GM12891 (cell line): ENCODE results near the gene LIPI.
"Not testable (repeated sequence)": the region's sequence is repeated elsewhere in the genome, so short reads cannot be mapped to it uniquely, and the experiment has no call there.

ENCODE experiments used
- DNase-seq: peaks from one replicate; pipeline ENCODE4 v3.0.0; 2011; ENCODE audit warnings: low spot score; ENCODE audit not compliant: insufficient read length
- FAIRE-seq: peaks from 2 replicates; lab custom pipeline; 2011; peaks lifted over from hg19 to GRCh38; lab: Jason Lieb, UNC
- PAX5 ChIP-seq: IDR thresholded peaks from 2 replicates; pipeline ENCODE4 v1.6.1; 2011; ENCODE audit warnings: low read length, moderate library complexity, mild to moderate bottlenecking; ENCODE audit not compliant: insufficient read depth, severe bottlenecking
- POLR2A ChIP-seq: IDR thresholded peaks from 2 replicates; pipeline ENCODE4 v1.6.1; 2011; ENCODE audit warnings: low read depth, low read length, control low read depth
- POLR2AphosphoS5 ChIP-seq: IDR thresholded peaks from 2 replicates; pipeline ENCODE4 v1.6.1; 2011; ENCODE audit warnings: low read depth, low read length, control low read depth
- POU2F2 ChIP-seq: IDR thresholded peaks from 2 replicates; pipeline ENCODE4 v1.6.1; 2011; ENCODE audit warnings: low read depth, mild to moderate bottlenecking, control low read depth, low read length, moderate library complexity
- SPI1 ChIP-seq: IDR thresholded peaks from 2 replicates; pipeline ENCODE4 v1.6.1; 2011; ENCODE audit warnings: low read depth, low read length, control low read depth
- TAF1 ChIP-seq: IDR thresholded peaks from 2 replicates; pipeline ENCODE4 v1.6.1; 2011; ENCODE audit warnings: low read depth, low read length, control low read depth

The LIPI gene

DNA sequence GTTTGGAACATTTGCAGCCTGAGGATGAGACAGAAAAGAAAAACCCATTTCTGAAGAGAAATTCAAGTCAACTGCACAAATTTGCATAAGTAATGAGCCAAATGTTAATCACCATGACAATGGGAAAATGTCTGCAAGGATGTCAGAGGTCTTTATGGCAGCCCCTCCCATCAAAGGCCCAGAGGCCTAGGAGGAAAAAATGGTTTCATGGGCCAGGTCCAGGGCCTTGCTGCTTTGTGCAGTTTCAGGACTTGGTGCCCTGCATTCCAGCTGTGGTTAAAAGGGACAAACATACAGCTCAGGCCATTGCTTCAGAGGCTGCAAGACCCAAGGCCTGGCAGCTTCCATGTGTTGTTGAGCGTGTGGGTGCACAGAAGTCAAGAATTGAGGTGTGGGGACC, 18.6 kb upstream of the LIPI start:
- no peak for DNase-seq
- TF ChIP-seq POLR2A (no peak), TAF1 (no peak), PAX5 (no peak), SPI1 (no peak), POLR2AphosphoS5 (no peak), POU2F2 (no peak)
- no peak for FAIRE-seq

DNA sequence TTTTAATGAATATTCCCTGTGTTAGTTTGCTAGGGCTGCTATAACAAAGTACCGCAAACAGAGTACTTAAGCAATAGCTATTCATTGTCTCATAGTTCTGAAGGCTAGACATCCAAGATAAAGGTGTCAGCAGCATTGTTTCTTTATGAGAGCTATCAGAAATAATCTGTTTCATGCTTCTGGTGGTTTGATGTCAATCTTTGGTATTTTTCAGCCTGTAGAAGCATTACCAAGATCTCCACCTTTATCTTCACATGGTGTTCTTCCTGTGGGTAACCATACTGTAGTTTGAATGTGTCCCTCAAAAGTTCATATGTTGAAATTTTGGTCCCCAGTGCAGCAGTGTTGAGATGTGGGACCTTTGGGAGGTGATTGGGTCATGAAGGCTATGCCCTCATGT, 12.6 kb upstream of the LIPI start:
- FAIRE-seq (no peak), DNase-seq (no peak)
- TF ChIP-seq TAF1 = no peak
- no peak for TF ChIP-seq SPI1
- no peak for TF ChIP-seq PAX5
- no peak for TF ChIP-seq POLR2AphosphoS5
- no peak for TF ChIP-seq POU2F2
- no peak for TF ChIP-seq POLR2A

DNA sequence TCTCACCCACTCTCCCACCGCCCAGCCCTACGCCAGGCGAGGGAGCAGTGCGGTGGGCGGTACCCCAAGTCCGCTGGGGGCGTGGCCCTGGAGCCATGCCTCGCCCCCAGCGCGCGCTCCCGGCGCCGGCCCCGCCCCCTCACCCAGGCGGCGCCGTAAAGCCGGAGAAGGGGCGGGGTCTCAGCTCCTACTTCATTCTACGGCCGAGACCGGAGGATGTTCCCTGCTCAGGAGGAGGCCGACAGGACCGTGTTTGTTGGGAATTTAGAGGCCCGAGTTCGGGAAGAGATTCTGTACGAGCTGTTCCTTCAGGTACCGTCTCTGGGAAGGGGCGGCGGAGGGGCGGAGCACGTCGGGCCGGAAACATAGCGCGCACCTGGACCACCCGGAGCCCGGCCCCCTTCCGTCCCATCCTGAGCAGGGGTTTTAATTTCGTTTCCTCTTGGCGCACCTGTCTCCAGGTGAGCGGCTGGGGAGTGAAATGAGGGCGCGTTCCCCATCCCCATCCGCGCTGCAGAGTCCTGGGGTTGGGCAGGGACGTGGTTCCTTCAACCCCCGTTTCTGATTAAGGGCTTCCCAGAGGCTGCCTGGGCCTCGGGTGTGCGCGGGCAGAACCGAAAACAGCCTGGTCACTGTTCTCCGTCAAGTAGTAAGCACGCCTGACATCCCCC, 5.4 kb upstream of the LIPI start, which contains the start of gene RBM11:
Gene RBM11 (plus strand): TSS at position 187 of the 671 bp plus-strand sequence. CDS start 30 bp downstream, at position 217.
- peak; percentile 58 for FAIRE-seq

DNA sequence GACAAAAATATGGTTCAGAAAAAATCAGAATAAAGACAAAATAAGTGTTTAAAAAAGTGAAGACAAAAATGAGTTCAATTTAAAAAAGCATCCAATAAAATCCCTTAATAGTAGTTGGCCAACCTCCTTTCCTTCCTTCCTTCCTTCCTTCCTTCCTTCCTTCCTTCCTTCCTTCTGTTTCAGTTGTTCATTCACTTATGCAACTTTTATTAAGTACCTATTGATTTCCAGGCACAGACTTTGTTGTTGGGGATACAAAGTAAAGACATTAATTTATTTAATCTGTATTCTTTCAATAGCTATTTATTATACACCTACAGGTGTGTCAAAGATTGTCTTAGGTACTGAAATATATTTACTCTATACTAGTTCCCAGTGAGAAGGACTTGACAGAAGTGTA, 2.4 kb upstream of the LIPI start:
- DNase-seq (no peak), FAIRE-seq (no peak)
- TF ChIP-seq SPI1 (no peak), POLR2AphosphoS5 (no peak), POLR2A (no peak), POU2F2 (no peak), PAX5 (no peak), TAF1 (no peak)

More for the DNA sequence above, 5.4 kb upstream of the LIPI start, which contains the start of gene RBM11:
- TF ChIP-seq POLR2A = no peak
- TF ChIP-seq POLR2AphosphoS5 = no peak
- TF ChIP-seq POU2F2 = no peak
- no peak for TF ChIP-seq SPI1
- no peak for TF ChIP-seq PAX5
- TF ChIP-seq TAF1 = no peak
- peak; percentile 35 for DNase-seq

DNA sequence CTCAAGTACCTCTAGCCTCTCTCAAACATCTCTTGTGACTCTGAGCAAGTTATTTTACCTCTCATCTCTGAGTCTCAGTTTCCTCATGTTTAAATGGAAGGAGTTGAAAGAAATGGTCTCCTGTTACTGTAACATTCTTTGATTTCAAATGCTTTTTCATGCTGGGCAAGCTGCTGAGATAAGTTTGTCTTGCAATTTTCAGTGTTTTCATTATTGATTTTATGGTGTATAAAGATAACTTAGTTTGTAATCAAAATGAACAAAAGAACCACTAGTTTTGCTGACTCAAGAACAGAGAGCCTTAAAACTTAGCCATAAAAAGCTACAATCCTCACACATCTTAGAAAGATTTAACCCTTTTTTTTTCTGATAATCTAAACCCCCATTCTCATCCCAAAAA, 4.5 kb downstream of the LIPI start:
- no peak for DNase-seq
- no peak for FAIRE-seq
- TF ChIP-seq POU2F2 (no peak), SPI1 (no peak), TAF1 (no peak), POLR2A (no peak), POLR2AphosphoS5 (no peak), PAX5 (no peak)

DNA sequence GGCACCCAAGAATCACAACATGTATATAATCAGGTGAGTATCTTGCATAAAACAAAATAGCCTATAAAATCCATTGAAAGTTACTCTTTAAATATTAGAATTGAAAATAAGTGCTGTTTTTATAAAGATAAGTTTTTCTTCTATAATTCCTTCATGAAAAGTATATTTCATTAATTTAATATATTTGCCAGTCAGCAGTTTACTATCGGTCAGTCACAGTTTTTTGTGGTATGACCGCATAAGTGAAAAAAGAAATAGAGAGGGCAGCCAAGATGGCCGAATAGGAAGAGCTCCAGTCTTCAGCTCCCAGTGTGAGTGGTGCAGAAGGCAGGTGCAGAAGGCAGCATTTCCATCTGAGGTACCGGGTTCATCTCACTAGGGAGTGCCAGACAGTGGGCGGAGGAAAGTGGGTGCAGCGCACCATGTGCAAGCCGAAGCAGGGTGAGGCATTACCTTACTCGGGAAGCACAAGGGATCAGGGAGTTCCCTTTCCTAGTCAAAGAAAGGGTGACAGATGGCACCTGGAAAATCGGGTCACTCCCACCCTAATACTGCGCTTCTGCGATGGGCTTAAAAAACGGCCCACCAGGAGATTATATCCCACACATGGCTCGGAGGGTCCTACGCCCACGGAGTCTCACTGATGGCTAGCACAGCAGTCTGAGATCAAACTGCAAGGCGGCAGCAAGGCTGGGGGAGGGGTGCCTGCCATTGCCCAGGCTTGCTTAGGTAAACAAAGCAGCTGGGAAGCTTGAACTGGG, 44.1 kb downstream of the LIPI start:
- not testable (repeated sequence) for FAIRE-seq, DNase-seq

DNA sequence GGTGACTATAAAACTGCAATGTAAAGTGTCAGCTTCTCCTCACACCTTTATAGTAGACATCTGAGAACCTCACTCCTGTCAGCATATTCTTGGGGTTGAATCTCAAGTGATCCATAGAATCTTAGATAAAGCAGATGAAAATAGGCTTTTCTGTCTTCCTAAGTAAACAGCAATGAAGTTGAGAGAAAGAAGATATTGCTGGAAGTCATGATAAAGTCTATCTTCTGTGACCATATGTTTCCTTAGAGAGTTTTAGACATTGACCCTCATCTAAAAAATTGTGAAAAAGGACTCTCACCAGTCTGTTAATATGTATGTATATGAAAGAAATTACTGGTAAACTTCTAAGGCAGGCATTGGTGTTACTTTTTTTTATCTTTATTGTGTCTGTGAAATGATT, 66.8 kb downstream of the LIPI start:
- TF ChIP-seq POU2F2 = no peak
- TF ChIP-seq POLR2AphosphoS5 = no peak
- TF ChIP-seq SPI1 = no peak
- TF ChIP-seq POLR2A = no peak
- TF ChIP-seq TAF1 = no peak
- FAIRE-seq (no peak), DNase-seq (no peak)

DNA sequence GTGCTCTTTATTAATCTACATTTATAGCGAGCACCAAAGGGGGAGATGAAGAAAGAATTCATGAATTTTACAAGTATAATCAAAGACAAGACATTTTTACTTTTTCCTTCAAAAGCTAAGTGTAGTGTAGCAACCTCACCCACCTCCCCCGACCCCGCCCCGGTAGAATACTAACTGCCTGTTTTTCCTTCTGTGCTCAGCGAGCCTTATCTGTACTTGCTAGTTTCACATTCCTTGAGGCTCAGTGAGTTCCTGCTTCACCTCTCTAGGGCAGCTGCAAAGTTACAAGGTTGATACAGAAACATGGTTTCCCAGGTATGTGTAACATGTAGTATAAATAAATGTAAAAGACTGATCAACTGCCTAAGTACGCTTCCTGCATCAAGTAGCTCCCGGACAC, 86.5 kb downstream of the LIPI start:
- TF ChIP-seq POLR2A = no peak
- TF ChIP-seq PAX5 = no peak
- no peak for TF ChIP-seq POLR2AphosphoS5
- TF ChIP-seq POU2F2 = no peak
- TF ChIP-seq TAF1 = no peak
- no peak for TF ChIP-seq SPI1
- FAIRE-seq (no peak), DNase-seq (no peak)

DNA sequence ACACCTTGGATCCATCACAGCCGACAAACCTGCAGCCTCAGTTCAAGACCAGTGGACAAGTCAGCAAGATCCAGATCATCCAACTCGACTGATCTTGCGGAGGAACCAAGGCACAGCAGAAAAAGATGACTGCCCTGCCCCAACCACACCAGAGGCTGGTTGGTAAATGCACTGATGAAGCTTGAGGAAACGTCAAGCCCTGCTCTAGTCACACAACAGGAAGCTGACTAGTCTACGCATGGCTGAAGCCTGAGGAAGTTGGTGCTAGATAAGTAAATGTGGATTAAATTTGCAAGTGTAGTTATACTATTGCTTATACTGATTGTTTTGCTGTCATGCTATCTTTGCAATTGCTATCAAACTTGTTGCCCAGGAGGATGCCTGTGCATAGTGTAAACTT, 89.0 kb downstream of the LIPI start:
- TF ChIP-seq SPI1 (no peak), TAF1 (no peak), PAX5 (no peak), POU2F2 (no peak), POLR2A (no peak), POLR2AphosphoS5 (no peak)
- no peak for FAIRE-seq
- DNase-seq = no peak

DNA sequence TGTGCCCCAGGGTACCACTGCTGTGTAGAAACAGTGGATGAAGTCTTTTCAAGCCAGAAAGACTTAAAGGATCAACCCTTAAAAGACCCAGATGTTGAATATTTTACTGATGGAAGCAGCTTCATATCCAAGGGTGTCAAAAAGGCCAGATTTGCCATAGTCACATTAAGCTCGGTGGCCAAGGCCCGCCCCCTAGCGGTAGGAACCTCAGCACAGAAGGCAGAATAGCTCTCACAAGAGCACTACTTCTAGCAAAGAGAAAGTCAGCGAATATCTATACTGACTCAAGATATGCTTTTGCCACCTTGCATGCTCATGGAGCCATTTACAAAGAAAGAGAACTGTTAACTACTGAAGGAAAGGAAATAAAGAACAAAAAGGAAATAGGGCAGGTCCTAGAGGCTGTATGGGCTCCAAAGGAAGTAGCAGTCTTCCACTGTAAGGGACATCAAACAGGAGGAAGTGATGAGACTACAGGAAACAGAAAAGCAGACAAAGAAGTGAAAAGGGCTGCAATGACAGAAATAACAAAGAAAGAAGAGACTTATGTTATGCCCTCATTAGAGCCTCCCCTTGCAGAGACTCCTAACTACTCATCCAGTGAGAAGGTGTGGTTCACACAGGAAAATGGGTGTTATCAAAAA, 90.5 kb downstream of the LIPI start:
- no peak for FAIRE-seq
- no peak for DNase-seq
- TF ChIP-seq PAX5 (no peak), POLR2A (no peak), POU2F2 (no peak), SPI1 (no peak)

DNA sequence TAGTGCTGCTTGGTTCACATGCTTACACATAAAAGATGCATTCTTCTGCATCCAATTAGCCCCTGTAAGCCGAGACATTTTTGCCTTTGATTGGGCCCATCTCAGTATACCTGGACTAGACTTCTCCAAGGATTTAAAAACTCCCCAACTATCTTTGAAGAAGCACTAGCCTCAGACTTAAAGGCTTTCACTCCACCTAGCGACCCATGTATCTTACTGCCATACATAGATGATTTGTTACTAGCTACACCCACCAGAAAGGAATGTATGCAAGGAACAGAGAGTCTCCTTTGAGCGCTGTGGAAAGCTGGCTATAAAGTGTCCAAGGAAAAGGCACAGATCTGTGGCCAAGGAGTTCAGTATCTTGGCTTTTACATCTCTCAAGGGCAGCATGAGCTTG, 91.7 kb downstream of the LIPI start:
- TF ChIP-seq TAF1 = no peak
- no peak for TF ChIP-seq POLR2AphosphoS5
- TF ChIP-seq POLR2A = no peak
- no peak for TF ChIP-seq PAX5
- no peak for TF ChIP-seq SPI1
- no peak for TF ChIP-seq POU2F2
- no peak for FAIRE-seq
- DNase-seq = no peak
